Measurements from ENCODE around the gene CENPB.
"Not testable (repeated sequence)": the region's sequence is repeated elsewhere in the genome, so short reads cannot be mapped to it uniquely, and the experiment has no call there.

CENPB gene

GRCh38 chr20:3808544-3808943, 22.0 kb upstream of the CENPB start:
- no peak for DNase-seq

GRCh38 chr20:3804781-3805180, 18.2 kb upstream of the CENPB start:
- no peak for DNase-seq

DNA sequence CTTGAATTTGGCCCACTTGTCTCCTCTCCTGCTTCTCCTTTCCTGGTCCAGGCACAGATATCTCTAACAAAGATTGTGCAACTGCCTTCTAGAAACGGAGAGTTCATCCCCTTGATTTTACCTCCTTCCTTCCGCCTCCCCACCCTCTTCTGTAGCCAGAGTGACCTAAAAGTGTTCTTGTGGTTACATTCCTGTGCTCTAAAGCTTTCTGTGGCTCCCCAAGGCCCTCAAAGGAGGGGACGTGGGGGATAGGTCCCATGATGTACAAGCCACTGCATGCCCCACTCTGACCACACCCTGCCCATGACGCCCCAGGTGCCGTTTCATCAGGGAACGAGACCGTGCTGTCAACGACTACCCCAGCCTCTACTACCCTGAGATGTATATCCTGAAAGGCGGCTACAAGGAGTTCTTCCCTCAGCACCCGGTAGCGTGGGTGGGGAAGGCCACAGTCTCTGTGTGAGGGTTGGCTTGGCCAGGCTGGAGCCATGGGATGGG, 17.8 kb upstream of the CENPB start:
- no peak for DNase-seq

GRCh38 chr20:3803854-3804253, 17.3 kb upstream of the CENPB start:
- DNase-seq = no peak

DNA sequence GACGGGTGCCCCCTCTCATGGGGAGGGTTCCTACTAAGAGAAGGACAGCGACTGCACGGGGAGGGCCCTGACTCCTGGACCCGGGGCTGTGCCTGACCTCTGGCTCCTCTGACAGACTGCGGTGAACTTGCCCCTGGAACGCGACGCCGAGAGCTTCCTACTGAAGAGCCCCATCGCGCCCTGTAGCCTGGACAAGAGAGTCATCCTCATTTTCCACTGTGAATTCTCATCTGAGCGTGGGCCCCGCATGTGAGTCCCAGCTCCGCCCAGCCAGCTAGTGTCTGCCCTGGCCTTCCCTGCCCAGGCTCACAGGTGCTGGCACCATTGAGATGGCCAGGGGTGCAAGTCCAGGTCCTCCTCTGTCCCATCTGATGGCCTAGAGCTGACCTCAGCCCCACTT, 16.7 kb upstream of the CENPB start:
- no peak for DNase-seq

DNA sequence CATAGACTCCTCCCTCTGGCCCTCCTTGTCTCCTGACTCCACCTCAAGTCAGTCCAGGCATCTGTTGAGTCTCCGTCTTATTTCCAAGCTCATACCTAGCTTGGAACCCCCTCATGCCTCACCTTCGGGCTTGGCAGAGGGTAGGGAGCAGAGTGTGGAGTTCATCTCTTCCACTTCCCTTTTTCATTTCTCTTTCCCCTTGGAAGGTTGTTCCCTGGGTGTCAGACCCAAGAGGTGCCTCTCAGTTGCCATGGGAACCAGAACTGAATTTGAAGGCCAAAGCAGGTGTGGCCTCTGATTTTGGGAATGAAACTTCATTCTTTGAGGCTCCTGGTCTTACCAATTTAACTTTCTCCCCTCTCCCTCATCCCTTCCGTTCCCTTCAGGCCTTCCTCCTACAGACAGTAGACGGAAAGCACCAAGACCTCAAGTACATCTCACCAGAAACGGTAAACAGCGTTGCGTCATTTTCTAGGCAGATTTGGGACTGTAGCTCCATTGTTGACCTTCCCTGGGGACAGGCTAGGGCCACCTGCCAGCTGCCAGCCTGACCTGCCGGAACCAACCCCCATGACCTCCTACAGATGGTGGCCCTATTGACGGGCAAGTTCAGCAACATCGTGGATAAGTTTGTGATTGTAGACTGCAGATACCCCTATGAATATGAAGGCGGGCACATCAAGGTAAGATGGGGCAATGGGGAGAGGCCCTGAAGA, 16.1 kb upstream of the CENPB start:
- DNase-seq = no peak

DNA sequence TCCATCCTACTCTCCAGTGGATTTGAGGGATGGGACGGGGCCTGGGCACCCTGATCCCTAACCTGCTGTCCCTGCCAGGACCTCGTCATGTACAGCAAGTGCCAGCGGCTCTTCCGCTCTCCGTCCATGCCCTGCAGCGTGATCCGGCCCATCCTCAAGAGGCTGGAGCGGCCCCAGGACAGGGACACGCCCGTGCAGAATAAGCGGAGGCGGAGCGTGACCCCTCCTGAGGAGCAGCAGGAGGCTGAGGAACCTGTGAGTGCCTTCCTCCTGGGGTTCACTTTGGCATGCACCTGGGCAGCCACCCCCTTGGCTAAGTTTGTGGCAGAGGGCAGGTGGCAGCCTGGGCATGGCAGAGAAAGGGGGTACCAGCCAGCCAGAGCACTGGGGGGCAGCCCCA, 15.3 kb upstream of the CENPB start:
- DNase-seq = no peak

- DNase-seq = no peak
Observed at GRCh38 chr20:3801299-3801698, 14.8 kb upstream of the CENPB start.

GRCh38 chr20:3800878-3801260, 14.3 kb upstream of the CENPB start:
- no peak for DNase-seq

DNA sequence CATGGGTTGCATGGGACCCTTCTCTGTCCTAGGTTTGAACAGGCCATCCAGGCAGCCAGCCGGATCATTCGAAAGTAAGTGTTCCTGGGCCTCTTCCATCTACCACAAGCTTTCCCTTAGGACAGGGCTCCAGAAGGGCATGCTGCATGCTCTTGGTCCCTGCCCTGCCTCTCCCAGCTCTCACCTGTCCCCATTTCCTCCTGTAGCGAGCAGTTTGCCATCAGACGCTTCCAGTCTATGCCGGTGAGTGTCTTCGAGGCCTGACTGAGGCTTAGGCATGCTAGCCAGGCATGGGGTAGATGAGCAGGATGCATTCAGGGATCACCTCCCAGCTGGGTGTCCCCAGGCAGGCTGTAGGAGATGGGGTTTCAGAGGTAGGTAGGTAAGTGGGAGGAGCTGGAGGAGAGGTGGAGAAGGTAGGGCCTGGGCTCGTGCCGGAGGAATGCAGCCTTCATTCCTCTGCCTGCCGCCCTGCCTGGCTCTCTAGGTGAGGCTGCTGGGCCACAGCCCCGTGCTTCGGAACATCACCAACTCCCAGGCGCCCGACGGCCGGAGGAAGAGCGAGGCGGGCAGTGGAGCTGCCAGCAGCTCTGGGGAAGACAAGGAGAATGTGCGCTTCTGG, 13.8 kb upstream of the CENPB start:
- DNase-seq = no peak

DNA sequence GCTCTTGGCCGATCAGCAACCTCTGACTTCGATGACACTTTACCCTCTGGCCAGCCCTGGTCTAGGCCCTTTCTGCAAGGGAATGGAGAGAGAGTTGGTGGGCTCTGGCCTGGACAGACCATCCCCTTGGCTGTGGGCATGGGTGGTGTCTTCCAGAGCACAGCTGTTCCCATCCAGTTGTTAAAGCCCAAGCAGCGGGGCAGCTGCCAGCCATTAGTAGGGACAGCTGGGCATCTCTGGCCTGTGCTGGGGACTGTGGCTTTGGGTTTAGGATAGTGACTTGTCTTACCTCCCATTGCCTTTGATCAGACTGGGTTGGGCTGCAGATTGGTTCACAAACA, 12.3 kb upstream of the CENPB start:
- no peak for DNase-seq

DNA sequence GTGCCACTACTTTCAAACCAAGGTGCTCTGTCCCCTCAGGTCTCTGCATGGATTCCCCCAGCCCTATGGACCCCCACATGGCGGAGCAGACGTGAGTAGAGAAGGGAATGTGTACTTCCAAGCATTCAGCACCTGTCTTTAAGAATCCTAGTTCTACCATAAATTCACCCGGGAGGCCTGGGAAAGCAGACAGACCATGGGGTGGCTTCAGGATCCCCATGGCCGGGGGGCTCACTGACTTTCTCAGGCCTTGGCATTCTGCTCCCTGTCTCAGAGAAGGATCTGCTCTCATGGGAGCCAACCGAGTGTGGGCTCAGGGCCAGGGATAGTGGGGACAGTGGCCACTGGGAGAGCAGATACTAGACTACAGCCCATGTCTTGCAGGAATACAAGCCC, 11.8 kb upstream of the CENPB start:
- no peak for DNase-seq

DNA sequence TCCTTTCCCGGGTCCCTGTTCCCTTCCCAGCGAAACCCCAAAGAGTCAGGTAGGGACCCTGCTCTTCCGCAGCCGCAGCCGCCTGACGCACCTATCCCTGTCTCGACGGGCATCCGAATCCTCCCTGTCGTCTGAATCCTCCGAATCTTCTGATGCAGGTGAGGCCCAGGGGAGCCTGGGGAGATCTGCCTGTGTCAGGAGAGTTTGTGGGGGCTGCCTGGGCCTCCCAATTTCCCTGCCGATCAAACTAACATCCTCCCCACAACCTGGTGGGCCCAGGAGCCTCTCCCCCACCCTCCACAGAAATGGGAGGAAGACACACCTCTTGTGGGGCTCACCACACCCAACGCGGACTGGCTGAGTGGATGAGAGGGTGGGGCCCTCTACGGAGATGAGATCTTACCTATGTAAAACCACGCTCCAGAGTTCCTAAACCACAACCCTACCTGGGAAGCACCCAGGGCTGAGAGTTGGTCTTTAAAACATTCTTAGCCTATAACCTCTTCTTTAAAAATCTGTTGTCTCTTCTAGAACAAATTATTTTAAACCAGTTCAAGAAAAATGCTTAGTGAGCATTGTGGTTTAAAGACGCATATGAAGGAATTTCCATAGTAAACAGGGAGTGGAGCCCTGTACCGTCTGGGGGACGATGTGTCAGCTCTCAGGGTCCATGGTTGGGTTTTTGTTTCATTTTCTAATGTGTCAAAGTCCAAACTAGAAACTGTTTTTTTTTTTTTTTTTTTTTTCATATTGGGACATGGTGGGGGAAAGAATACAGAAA, 11.2 kb upstream of the CENPB start:
- DNase-seq = no peak

DNA sequence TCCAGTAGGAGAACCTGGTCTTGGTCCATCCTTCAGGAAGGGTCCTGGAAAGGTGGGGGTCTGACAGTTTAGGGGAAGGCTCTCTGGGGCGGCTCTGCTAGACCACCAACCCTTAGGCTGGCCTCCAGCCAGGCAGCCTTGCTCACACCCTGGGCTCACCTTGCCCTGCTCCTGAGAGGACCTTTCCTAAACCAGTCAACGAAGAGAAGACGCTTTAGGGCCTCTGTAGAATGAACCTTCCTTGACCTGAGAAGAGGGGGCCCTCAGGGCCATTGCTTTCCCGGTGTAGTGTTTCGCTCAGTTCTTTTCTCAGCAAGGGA, 10.6 kb upstream of the CENPB start:
- no peak for DNase-seq

DNA sequence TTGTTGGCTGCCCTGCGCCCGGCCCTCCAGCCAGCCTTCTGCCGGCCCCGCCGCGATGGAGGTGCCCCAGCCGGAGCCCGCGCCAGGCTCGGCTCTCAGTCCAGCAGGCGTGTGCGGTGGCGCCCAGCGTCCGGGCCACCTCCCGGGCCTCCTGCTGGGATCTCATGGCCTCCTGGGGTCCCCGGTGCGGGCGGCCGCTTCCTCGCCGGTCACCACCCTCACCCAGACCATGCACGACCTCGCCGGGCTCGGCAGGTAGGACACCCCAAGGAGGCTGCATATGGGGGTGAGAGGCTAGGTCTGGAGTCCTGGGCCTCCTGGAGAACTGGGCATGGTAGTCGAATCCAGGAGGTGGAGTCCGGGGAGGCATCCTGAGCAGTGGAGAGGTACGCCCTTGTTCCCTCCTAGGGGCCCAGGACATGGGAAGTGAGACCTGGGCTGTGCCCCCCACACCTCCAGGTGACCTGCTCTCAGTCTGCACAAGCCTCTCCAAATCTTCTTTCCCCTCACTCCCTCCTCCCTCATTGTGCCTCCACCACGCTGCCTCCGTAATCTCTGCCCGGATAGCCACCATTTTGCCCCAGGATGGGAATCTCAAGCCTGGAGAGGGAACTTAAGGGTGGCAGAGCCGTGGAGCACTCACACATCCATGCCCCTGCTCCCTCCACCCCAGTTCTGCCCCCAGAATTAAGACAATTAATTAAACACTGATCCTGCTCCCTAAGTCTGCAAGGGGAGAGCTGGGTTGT, 10.1 kb upstream of the CENPB start:
- DNase-seq = no peak

- DNase-seq = peak; percentile 90 to 94
Observed at GRCh38 chr20:3795511-3796468, 9.2 kb upstream of the CENPB start, which contains the start of gene CDC25B. TSS of gene CDC25B (plus strand) at chr20:3796310. CDS start at chr20:3796532, 222 bp downstream.

GRCh38 chr20:3794701-3795420, 8.3 kb upstream of the CENPB start:
- DNase-seq = no peak

GRCh38 chr20:3794168-3794567, 7.6 kb upstream of the CENPB start:
- DNase-seq = not testable (repeated sequence)

- not testable (repeated sequence) for DNase-seq
Observed at GRCh38 chr20:3789201-3789600, 2.7 kb upstream of the CENPB start.

DNA sequence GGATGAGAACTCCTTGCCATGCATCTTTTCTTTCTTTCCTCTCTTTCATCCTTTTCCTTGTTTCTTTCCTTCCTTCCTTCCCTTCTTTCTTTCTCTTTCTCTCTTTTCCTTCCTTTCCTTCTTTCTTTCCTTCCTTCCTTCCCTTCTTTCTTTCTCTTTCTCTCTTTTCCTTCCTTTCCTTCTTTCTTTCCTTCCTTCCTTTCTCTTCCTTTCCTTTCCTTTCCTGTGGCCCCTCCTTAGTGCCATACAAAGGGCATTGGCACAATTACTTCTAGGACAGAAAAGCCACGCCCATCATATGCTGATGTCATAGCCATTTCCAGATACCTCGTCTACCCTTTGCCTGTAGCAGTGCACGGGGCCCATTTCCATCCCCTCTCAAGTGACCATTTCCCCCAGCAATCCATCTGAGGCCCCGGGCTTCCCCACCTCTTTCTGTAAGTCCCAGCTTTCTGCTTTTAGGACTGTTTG, 2.2 kb upstream of the CENPB start:
- DNase-seq = no peak
